OCI-LY7 (cell line): ENCODE measurements around the gene TM9SF2. TPM values are rescaled to one million over a fixed set of nuclear protein-coding genes. Genes with fewer than 3 reads are reported as not detected.

Experiments
- BruUV-seq: library from RNA; stranded (reverse); fragments of 400-500 nt; replicated peaks from 2 replicates; lab custom pipeline; 2021; lab: Mats Ljungman, UMichigan
- CTCF ChIA-PET: fragments of 300-600 bp; sonication (Branson Sonifier 250); formaldehyde crosslinking; loops from one replicate; lab custom pipeline; 2022; ENCODE audit warnings: antibody characterized with exemption; ENCODE audit not compliant: unreplicated experiment; lab: Charles Lee
- POLR2A ChIA-PET: fragments of 300-600 bp; sonication (Branson Sonifier 250); formaldehyde crosslinking; loops from one replicate; lab custom pipeline; 2022; ENCODE audit warnings: antibody characterized with exemption; lab: Charles Lee
- DNase-seq: peaks from one replicate; pipeline ENCODE4 v3.0.0-alpha.2; 2015; ENCODE audit warnings: low spot score
- H2AFZ ChIP-seq: fragments of 200-600 bp; sonication (generic), shearing (Covaris generic); 2 replicates; pipeline ENCODE4 v1.6.1; 2014; ENCODE audit warnings: mild to moderate bottlenecking, antibody characterized with exemption, low read length, moderate library complexity
- H3K27ac ChIP-seq: fragments of 200-600 bp; sonication (generic); 2 replicates; pipeline ENCODE4 v1.5.1; 2014; ENCODE audit warnings: mixed run types, low read depth, mild to moderate bottlenecking, moderate library complexity, low read length, inconsistent platforms; ENCODE audit not compliant: poor library complexity, severe bottlenecking
- H3K36me3 ChIP-seq: fragments of 200-600 bp; sonication (generic); 2 replicates; pipeline ENCODE4 v1.6.1; 2014; ENCODE audit warnings: mild to moderate bottlenecking, antibody characterized with exemption, low read length, moderate library complexity, mixed read lengths; ENCODE audit not compliant: insufficient read depth
- H3K4me1 ChIP-seq: fragments of 200-600 bp; sonication (generic); 2 replicates; pipeline ENCODE4 v1.5.1; 2014; ENCODE audit warnings: mild to moderate bottlenecking, low read length; ENCODE audit not compliant: insufficient read depth, poor library complexity, severe bottlenecking
- H3K4me2 ChIP-seq: fragments of 200-600 bp; sonication (generic); 2 replicates; pipeline ENCODE4 v1.6.1; 2014; ENCODE audit warnings: mild to moderate bottlenecking, low read length
- H3K4me3 ChIP-seq: fragments of 200-600 bp; sonication (generic); 2 replicates; pipeline ENCODE4 v1.5.1; 2014; ENCODE audit warnings: mild to moderate bottlenecking, low read depth, low read length; ENCODE audit not compliant: poor library complexity, severe bottlenecking
- H3K79me2 ChIP-seq: fragments of 200-600 bp; sonication (generic); 2 replicates; pipeline ENCODE4 v1.6.1; 2016; ENCODE audit warnings: low read depth, mild to moderate bottlenecking, low read length, moderate library complexity, mixed read lengths; ENCODE audit not compliant: insufficient read depth
- H3K9me2 ChIP-seq: fragments of 200-600 bp; sonication (generic); 2 replicates; pipeline ENCODE4 v1.6.1; 2016; ENCODE audit warnings: mild to moderate bottlenecking, low read length, mixed read lengths; ENCODE audit not compliant: insufficient read depth
- H3K9me3 ChIP-seq: fragments of 200-600 bp; sonication (generic); 2 replicates; pipeline ENCODE4 v1.6.1; 2014; ENCODE audit warnings: mild to moderate bottlenecking, mixed run types, low read length, mixed read lengths
- H4K20me1 ChIP-seq: fragments of 200-600 bp; sonication (generic); 2 replicates; pipeline ENCODE4 v1.6.1; 2014; ENCODE audit warnings: mild to moderate bottlenecking, antibody characterized with exemption, low read length, moderate library complexity, mixed read lengths; ENCODE audit not compliant: insufficient read depth
- EZH2phosphoT487 ChIP-seq: fragments of 200-600 bp; sonication (generic); IDR thresholded peaks from 2 replicates; pipeline ENCODE4 v1.6.1; 2018; ENCODE audit warnings: low read depth, borderline replicate concordance, mild to moderate bottlenecking, mixed run types, antibody characterized with exemption, low read length, moderate library complexity, mixed read lengths
- intact Hi-C: fragments of 100-400 bp; cut with micrococcal nuclease; formaldehyde crosslinking; loops from one replicate; pipeline ENCODE4 v1.10.0; 2022; ENCODE audit not compliant: unreplicated experiment
- total RNA-seq, 2 experiments: library from RNA; depleted of rRNA in 1 of 2; stranded (reverse); fragments of >200 nt in 1 of 2; shearing (Covaris generic) in 1 of 2; gene quantifications; 2 replicates each; pipeline ENCODE4 v1.2.3, GENCODE V29; 2014 to 2022
- TF ChIP-seq, protein P1 (sequence below): fragments of 200-600 bp; sonication (generic); conservative IDR thresholded peaks from 2 replicates; pipeline ENCODE4 v1.5.1; 2014; ENCODE audit warnings: mild to moderate bottlenecking, antibody characterized with exemption, low read length, moderate library complexity, mixed read lengths

The TM9SF2 gene
- total RNA-seq, 2 experiments from 2014 or later = 17.8 to 27.3 TPM

DNA sequence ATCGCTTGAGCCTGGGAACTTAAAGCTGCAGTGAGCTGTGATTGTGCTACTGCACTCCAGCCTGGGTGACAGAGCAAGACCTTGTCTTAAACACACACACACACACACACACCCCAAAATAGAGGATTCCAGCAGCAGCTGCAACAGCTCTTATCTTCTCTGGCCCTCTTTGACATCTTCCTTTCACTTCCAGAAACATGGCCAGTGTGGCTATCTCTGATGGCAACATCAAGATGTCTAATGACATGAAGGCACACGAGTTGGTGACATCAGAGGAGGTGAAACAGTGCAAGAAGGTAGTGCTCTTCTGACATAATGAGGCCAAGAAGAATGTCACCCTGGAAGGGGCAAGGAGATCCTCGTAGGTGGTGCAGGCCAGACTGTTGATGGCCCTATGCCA lies 81.2 kb downstream of the TM9SF2 start:
- Histone ChIP-seq H3K27ac (no peak overlapping the region), H2AFZ (no peak overlapping the region), H3K79me2 (no peaks in the 10 kb centered on the region), H3K36me3 (no peaks in the 10 kb centered on the region), H3K9me3 (no peaks in the 10 kb centered on the region), H3K9me2 (no peaks in the 10 kb centered on the region), H3K4me2 (no peak overlapping the region), H4K20me1 (no peaks in the 10 kb centered on the region), H3K4me1 (no peaks in the 10 kb centered on the region), H3K4me3 (no peak overlapping the region)
- intact Hi-C loops = no loop called here
- POLR2A ChIA-PET = interaction anchor here (0.6 kb wide), 1 partner anchor 63 kb away, joined by 3 read pairs; no protein-coding TSS in a partner anchor
- no TSS peak for BruUV-seq
- DNase-seq = no peak
- TF ChIP-seq, protein P1, sequence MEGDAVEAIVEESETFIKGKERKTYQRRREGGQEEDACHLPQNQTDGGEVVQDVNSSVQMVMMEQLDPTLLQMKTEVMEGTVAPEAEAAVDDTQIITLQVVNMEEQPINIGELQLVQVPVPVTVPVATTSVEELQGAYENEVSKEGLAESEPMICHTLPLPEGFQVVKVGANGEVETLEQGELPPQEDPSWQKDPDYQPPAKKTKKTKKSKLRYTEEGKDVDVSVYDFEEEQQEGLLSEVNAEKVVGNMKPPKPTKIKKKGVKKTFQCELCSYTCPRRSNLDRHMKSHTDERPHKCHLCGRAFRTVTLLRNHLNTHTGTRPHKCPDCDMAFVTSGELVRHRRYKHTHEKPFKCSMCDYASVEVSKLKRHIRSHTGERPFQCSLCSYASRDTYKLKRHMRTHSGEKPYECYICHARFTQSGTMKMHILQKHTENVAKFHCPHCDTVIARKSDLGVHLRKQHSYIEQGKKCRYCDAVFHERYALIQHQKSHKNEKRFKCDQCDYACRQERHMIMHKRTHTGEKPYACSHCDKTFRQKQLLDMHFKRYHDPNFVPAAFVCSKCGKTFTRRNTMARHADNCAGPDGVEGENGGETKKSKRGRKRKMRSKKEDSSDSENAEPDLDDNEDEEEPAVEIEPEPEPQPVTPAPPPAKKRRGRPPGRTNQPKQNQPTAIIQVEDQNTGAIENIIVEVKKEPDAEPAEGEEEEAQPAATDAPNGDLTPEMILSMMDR = no peak
- no peak for TF ChIP-seq EZH2phosphoT487
- CTCF ChIA-PET = no interaction called here

DNA sequence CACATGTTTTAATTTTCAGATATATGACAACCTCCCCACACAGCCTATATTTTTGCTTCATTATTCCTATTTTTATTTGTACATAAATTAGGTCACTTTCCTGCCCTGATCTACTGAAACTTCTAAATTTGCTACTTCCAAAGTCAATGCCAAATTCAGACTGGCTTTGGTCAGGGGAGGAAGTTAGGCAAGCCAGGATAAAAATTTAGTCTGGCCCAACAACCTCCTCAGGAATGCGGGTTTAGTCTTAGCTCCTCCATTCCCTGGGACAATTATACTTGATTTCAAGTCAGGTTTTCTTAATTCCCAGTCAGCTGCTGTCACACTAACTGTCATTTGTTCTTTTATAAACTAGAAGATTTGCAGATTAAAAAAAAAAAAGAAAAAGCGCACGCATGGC lies 84.3 kb downstream of the TM9SF2 start:
- no peaks in the 10 kb centered on the region for H4K20me1 ChIP-seq
- no peaks in the 10 kb centered on the region for H3K4me1 ChIP-seq
- CTCF ChIA-PET = no interaction called here
- H3K36me3 ChIP-seq = no peaks in the 10 kb centered on the region
- no peaks in the 10 kb centered on the region for H3K79me2 ChIP-seq
- H3K27ac ChIP-seq = no peak overlapping the region
- no peaks in the 10 kb centered on the region for H3K9me2 ChIP-seq
- no peak overlapping the region for H2AFZ ChIP-seq
- intact Hi-C loops = no loop called here
- no peak for DNase-seq
- H3K4me2 ChIP-seq = no peak overlapping the region
- TF ChIP-seq, protein P1 = no peak
- TF ChIP-seq EZH2phosphoT487 = no peak
- no TSS peak for BruUV-seq
- no peak overlapping the region for H3K4me3 ChIP-seq
- H3K9me3 ChIP-seq = no peaks in the 10 kb centered on the region
- POLR2A ChIA-PET = no interaction called here

DNA sequence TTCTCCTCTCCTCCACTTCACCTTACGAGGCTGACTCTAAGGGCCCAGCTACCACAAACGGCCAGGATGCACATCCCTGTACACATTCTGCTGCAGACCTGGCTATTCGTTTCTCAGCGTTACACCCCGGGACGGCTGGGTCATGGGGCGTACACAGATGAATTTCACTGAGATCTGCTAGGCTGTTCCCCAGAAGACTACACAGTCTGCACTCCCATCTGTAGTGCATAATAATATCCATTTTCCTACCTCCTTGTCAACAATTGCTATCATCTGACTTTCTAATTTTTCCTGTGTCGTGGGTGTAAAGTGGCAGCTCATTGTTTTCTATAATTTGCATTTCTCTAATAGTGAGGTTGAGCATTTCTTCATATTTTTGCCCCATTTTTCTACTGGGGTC lies 85.7 kb downstream of the TM9SF2 start:
- Histone ChIP-seq H3K27ac (no peak overlapping the region), H3K79me2 (no peaks in the 10 kb centered on the region), H3K36me3 (no peaks in the 10 kb centered on the region), H4K20me1 (no peaks in the 10 kb centered on the region), H3K4me3 (no peak overlapping the region), H3K9me2 (no peaks in the 10 kb centered on the region), H3K4me1 (no peaks in the 10 kb centered on the region), H3K9me3 (no peaks in the 10 kb centered on the region), H3K4me2 (no peak overlapping the region), H2AFZ (no peak overlapping the region)
- TF ChIP-seq EZH2phosphoT487 = no peak
- TF ChIP-seq, protein P1 = no peak
- intact Hi-C loops = no loop called here
- no peak for DNase-seq
- CTCF ChIA-PET = no interaction called here
- POLR2A ChIA-PET = interaction anchor here (0.5 to 0.6 kb wide), 2 partner anchors 212 to 899 kb away, joined by 3 read pairs; no protein-coding TSS in a partner anchor
- BruUV-seq = no TSS peak
